PC-3 (cell line): ENCODE measurements around the gene POLR3B.

Source experiments
- EZH2 ChIP-seq: fragments of 300-600 bp; sonication (generic); IDR thresholded peaks from one replicate; pipeline ENCODE4 v1.6.1; 2017; ENCODE audit warnings: antibody characterized with exemption, mild to moderate bottlenecking, low read length; ENCODE audit not compliant: unreplicated experiment
- EZH2phosphoT487 ChIP-seq: fragments of 300-600 bp; sonication (generic); IDR thresholded peaks from 2 replicates; pipeline ENCODE4 v1.6.1; 2018; ENCODE audit warnings: mild to moderate bottlenecking, antibody characterized with exemption, low read length, borderline replicate concordance
- TF ChIP-seq, protein P1 (sequence below): fragments of 300-600 bp; sonication (generic); conservative IDR thresholded peaks from 2 replicates; pipeline ENCODE4 v1.5.1; 2017; ENCODE audit warnings: antibody characterized with exemption, low read depth, mild to moderate bottlenecking, low read length

DNA sequence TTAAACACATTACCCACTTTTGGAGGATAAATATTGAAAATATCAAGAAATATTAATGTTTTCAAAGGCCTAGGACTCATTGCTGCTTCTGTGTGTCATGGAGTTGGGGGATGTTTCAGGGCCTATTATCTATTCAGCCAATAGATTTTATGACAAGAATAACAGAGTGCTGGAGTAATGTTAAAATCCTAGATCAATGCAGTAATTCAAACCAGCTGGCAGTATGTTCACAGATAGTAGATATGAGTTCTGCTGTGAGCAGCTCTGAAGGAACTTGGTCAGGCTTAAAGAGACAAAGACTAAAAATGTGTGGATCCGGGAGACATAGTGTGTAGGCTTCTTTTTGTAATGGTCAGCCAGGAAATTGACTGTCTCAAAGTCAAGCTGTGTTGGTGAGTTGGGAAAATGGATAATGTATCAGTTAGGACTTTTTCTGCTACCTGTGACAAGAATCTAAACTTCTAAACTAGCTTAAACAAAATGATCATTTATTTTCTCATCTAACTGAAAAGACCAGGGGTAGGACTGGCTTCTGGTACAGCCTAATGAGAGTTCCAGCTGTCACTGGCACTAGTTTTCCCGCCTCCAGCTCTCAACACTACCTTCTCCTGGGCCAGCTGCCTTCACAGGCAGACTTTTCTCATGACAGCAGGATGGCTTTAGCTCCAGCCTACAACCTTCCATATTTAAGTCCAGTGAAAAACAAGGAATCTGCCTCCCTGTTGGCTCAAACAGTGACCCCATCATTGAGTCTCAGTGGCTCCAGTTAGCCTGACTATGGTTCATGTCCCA is 16.3 kb upstream of the POLR3B start:
- TF ChIP-seq, protein P1, sequence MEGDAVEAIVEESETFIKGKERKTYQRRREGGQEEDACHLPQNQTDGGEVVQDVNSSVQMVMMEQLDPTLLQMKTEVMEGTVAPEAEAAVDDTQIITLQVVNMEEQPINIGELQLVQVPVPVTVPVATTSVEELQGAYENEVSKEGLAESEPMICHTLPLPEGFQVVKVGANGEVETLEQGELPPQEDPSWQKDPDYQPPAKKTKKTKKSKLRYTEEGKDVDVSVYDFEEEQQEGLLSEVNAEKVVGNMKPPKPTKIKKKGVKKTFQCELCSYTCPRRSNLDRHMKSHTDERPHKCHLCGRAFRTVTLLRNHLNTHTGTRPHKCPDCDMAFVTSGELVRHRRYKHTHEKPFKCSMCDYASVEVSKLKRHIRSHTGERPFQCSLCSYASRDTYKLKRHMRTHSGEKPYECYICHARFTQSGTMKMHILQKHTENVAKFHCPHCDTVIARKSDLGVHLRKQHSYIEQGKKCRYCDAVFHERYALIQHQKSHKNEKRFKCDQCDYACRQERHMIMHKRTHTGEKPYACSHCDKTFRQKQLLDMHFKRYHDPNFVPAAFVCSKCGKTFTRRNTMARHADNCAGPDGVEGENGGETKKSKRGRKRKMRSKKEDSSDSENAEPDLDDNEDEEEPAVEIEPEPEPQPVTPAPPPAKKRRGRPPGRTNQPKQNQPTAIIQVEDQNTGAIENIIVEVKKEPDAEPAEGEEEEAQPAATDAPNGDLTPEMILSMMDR, result no peak
- TF ChIP-seq EZH2phosphoT487 (no peak), EZH2 (no peak)
